Activated CD4-positive, alpha-beta T cell treated with anti-CD3 and anti-CD28 coated beads for 1 hour (primary cell): Measurements from ENCODE around the gene LEFTY1.

Source experiments
- DNase-seq: peaks from one replicate; pipeline ENCODE4 v3.0.0-alpha.2; 2020

Gene LEFTY1

GRCh38 chr1:225887030-225887314, 2.0 kb downstream of the LEFTY1 start:
- DNase-seq, result no peak

DNA sequence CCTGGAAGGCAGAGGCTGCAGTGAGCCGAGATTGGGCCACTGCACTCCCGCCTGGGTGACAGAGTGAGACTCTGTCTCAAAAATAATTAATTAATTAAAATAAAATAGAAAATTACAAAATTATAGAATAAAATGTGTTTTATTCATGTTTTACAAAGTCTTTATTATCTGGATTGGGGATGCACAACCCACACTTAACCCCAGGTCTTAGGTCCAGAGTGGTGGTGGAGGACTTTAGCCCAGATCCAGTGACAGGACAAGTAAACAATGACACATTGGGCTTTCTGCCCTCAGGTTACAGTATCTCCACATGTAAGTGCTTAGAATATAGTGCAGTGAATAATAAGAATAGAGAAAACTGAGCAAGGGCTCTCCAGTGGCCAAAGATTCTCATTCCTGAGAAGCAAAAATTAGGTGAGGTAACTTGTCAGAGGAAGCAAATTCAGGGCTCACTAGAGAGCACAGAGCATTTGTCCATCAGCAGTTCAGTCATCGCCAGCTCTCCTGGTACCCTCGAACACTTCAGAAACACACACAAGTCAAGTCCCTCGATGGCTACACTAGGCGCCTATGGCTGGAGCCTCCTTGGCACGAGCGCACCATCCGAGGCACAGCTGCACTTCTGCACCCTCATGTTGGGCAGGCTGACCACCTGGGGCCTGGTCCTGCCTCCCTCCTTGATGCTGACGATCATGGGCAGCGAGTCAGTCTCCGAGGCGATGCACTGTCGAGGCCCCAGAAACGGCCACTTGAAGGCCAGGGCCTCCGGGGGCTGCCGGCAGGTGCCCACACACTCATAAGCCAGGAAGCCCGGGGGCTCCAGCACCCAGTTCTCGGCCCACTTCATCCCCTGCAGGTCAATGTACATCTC, 2.6 kb downstream of the LEFTY1 start:
- no peak for DNase-seq

DNA sequence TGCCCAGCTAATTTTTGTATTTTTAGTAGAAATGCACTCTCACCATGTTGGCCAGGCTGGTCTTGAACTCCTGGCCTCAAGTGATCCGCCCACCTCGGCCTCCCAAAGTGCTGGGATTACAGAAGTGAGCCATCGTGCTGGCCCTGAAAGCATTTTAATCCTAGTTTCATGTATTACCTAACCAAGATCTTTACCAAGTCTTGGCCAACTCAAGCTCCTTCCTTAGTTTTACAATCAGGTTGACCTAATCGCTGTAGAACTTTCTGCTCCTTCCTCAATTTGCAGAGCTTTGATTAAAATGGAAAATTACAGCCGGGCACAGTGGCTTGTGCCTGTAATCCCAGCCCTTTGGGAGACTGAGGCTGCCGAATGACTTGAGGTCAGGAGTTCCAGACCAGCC, 3.6 kb downstream of the LEFTY1 start:
- DNase-seq, result no peak

DNA sequence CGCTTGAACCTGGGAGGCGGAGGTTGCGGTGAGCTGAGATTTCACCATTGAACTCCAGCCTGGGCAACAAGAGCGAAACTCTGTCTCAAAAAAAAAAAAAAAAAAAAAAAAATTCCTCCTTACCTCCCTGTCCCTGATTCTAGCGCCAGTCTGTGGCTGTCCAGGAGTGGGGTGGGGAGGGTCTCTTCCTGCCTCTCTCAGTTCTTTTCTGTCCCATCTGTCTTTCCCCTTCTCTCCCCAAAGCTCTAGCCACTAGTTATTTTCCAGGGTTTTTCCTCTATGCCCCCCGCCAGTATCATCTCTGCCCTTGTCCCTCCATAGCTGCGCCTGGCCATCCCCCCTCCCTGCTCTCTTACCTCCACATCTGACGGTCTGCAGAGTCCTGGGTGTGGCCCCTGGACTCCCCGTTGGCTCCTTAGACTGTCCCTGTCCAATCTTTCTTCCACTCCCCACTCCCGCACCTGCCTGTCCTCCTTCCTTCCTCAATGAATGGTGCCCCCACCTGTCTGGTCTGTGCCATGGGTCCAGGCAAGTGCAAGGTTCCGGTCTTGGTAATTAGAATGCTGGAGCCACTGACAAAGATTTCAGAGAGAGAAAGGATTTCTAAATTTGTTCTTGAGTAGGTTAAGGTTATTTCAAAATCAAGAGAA, 5.2 kb downstream of the LEFTY1 start:
- no peak for DNase-seq

- no peak for DNase-seq
Measured at GRCh38 chr1:225882694-225883615, 6.0 kb downstream of the LEFTY1 start.

DNA sequence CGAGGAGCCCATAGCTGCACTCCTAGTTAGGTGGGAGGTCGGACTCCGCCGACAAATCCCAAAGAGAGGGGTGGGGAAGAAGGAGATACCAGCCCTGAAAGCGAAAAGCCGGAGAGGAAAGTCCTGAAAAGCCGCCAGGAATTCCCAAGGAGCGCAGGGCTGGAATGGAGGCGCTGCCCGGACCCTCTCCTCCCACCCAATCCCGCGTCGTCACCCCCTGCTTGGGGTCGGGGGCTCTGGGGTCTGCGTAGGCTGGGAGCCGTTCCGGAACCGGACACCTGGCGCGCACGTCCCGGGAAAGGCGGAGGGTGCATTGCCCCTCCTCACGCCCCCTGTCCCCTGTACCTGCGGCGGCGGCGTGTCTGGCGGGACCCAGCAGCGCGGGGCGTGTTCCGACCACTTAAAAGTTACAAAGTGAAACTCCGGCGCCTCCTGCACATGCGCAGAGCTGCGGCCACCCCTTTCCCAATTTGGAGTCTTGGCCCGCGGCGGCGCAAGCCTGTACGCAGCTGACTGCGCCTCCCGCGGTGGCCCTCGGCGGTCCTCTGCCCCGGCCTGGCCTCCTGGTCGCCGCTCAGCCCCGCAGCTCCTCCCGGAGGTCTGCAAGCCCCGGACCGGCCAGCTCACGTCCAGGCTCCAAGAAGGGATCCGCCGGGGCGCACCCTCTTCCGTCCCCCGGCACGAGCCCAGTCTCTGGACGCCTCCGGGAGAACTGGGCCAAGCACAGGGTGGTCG, 6.8 kb downstream of the LEFTY1 start, which contains the start of gene TMEM63A:
Gene TMEM63A (minus strand): TSS at position 422 of the 735 bp plus-strand sequence. CDS start 4,800 bp downstream, outside the sequence.
- peak; percentile 84 for DNase-seq

- no peak for DNase-seq
Measured at GRCh38 chr1:225881081-225881958, 7.6 kb downstream of the LEFTY1 start.

GRCh38 chr1:225880636-225881035, 8.3 kb downstream of the LEFTY1 start:
- DNase-seq, result no peak

DNA sequence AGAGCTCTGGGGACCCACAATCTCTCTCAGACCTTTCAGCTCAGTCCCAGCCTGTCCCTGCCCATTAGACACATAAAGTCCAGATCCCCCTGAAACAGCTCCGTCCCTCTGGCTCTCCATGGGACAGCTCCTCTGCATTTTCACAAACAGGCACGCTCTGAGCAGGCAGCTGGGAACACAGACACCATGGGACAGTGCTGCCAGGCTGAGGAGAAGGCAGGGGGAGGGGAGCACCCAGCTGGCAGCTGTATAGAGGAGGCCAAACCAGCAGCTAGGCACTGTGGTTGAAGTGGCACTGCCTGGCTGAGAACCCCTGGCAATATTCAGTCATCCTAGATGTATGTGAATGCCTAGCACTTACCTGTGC, 8.7 kb downstream of the LEFTY1 start:
- DNase-seq, result no peak

GRCh38 chr1:225879521-225880221, 9.3 kb downstream of the LEFTY1 start:
- no peak for DNase-seq

- no peak for DNase-seq
Measured at GRCh38 chr1:225878282-225878681, 10.7 kb downstream of the LEFTY1 start.

- no peak for DNase-seq
Measured at GRCh38 chr1:225877580-225877979, 11.4 kb downstream of the LEFTY1 start.

GRCh38 chr1:225876900-225877510, 11.9 kb downstream of the LEFTY1 start:
- no peak for DNase-seq

- DNase-seq, result no peak
Measured at GRCh38 chr1:225875044-225875815, 13.7 kb downstream of the LEFTY1 start.

DNA sequence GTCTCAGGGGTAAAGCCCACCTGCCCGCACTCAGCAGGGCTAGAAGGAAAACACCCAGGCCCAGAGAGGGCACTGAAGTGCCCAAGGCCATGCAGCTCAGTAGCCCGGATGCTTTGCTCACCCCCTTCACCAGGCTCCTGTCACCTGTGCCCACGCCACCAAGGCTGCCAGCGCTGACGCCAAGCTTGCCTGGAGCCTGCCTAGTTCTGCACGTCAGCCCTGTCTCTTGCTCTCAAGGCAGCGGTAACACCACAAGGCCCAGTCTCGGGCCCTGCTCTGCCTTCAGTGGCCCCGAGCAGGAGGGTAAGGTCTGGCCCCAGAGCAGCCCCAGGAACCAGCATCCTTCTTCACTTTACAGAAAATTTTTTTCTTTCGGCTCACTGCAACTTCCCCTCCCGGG, 14.5 kb downstream of the LEFTY1 start:
- no peak for DNase-seq

GRCh38 chr1:225873281-225873850, 15.6 kb downstream of the LEFTY1 start:
- no peak for DNase-seq

DNA sequence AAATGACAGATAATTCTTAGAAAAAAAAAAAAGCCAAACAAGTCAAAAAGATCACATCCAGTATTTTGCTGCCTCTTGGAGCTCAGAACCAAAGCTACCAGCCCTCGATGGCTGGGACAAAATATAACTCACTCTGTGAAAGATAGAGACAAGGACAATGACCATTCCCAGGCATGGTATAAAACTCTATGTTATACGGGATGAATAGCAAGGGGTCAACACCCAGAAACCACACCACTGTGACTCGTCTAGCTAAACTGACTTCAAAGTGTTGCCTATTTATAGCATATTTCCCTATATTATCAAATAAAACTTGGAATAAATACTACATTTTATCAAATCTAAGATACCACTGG, 16.9 kb downstream of the LEFTY1 start:
- no peak for DNase-seq

GRCh38 chr1:225871359-225872074, 17.4 kb downstream of the LEFTY1 start:
- DNase-seq, result no peak

DNA sequence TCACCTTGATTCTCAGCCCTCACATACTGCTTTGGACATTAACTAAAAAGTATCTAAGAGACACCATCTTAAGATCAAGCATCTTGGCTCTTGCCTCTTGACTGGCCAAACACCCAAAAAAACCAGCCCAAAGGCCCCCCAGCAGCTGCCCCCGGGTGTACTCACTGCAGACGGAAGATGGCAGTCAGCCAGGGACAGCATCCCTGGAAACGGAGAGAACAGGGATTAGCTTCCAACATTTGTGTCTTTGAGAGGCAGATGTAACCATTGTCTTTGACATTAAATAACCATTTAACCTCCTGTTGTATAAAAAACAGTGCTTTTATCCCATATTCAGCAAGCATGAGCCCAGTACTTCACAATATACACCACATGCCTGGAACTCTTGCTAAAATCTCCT, 18.0 kb downstream of the LEFTY1 start:
- DNase-seq, result no peak
